HG03558 (cell line): Measurements from ENCODE around the gene RAD1.

Experiments used
- ATAC-seq: cut with Tn5 transposase; IDR thresholded peaks from one replicate; pipeline ENCODE4 v1.9.1; 2021; ENCODE audit warnings: moderate number of reproducible peaks; ENCODE audit not compliant: unreplicated experiment; ENCODE audit errors: extremely low read depth

Gene RAD1

DNA sequence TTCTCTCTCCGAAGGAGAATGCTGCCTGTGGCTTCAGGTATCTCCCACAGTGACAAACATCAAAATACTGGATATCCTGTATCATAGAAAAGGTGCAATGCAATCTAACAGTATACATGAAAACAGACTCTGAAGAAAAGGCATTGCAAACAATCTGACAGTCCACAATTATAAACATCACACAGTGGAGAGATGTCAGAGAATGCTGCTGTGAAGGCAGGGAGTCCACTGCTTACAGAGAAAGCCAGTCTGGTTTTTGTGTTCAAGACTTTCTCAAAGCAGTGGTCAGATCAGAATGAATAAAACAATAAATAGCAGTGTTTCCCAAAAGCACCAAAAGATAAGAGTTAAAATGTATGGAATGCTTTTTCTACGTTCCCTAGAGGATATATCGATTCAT lies 47.6 kb downstream of the RAD1 start:
- no peak for ATAC-seq

DNA sequence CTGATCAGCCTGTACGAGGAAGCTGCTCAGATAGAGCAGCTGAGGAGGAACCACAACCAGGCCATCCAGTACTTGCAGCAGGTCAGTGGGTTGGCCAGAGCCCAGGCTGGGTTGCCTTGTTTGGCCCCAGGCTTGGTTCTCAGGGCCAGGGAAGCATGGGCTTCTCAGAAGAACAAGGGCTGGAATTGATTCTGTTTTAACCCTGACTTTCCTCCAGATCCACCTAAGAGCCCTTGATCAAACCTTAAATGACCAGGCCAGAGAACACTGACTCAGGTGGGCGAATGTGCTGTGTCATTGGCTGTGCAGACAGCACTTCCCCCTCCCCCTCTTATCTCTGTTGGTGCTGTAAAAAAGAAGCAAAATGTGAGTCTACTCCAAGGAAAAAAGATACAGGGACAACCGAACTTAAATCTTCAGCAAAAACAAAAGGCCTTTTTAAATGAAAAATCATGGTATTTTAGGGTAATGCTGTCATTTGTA lies 48.3 kb downstream of the RAD1 start:
- no peak for ATAC-seq

GRCh38 chr5:34865091-34865490 lies 50.2 kb downstream of the RAD1 start:
- no peak for ATAC-seq

GRCh38 chr5:34863946-34864345 lies 51.4 kb downstream of the RAD1 start:
- ATAC-seq: no peak

DNA sequence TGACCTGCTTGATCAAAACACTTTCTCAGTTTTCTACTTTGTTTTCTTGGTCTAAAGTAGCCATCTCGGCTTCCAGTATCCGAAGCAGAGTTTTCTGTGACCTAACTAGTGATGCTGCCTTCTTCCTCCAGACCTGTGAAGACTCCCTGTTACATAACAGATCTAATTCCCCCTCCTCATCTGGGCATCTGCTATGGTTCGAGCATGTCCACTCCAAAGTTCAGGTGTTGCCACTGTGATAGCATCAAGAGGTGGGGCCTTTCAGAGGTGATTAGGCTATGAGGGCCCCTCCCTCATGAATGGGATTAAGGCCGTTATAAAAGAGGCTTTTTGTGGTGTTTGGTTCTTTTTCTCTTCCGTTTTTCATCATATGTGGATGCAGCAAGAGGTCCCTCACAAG lies 56.1 kb downstream of the RAD1 start:
- ATAC-seq: no peak

GRCh38 chr5:34858790-34859189 lies 56.5 kb downstream of the RAD1 start:
- no peak for ATAC-seq

DNA sequence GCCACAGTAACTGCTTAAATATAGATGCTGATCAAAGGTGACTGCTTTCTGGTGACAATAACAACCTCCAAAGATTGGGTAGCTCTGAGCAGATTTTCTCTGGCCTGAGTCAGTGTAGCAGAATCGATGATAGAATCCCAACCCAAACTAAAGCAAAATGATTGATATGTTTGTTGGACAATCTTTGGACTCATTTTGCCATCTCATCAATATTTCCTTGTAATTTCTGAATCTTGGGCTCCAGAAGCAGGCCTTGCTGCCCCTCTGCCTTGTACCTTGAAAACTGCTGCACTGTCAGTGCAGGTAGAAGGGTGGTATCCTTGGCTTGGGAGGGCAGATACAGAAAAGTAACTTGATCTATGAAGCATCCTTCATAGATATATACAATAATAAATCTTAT lies 57.4 kb downstream of the RAD1 start:
- no peak for ATAC-seq

DNA sequence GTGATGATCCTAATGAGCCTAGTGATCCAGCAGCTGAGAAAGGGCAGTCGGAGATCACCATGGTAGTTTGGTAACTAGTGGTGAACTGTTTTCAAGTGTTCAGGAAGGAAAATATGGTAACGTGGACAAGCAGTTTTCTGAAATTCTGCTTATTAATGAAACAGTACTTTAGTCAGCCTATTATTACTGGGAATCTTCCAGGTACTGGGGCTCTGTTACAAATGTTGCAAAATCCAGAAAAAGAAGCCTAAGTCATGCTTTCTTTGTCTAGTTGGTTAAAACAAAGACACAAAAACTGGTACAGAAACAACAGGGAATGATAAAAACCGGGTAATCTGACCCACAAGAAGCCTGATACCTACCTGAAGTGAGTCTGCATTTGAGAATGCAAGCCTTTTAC lies 58.1 kb downstream of the RAD1 start:
- ATAC-seq: no peak
